Subcutaneous abdominal adipose tissue (tissue), 5 donors: ENCODE data around the gene PCCA.

Experiments used
- H3K27ac ChIP-seq: one replicate; pipeline ENCODE4 v1.7.0; 2013; ENCODE audit warnings: low read depth, mild to moderate bottlenecking, inconsistent platforms, low read length, moderate library complexity
- H3K27me3 ChIP-seq, 5 donors: one replicate each; pipeline ENCODE4 v1.7.0; 2013; ENCODE audit warnings: low read length in 5 of 5, inconsistent platforms in 1 of 5; ENCODE audit not compliant: control insufficient read depth in 5 of 5, insufficient read depth in 4 of 5
- H3K36me3 ChIP-seq, 5 donors: one replicate each; pipeline ENCODE4 v1.7.0; 2013; ENCODE audit warnings: low read length in 5 of 5; ENCODE audit not compliant: control insufficient read depth in 5 of 5, insufficient read depth in 5 of 5
- H3K4me1 ChIP-seq, 5 donors: one replicate each; pipeline ENCODE4 v1.7.0; 2013; ENCODE audit warnings: low read length in 5 of 5, mild to moderate bottlenecking in 3 of 5, moderate library complexity in 1 of 5; ENCODE audit not compliant: control insufficient read depth in 5 of 5, insufficient read depth in 5 of 5
- H3K4me3 ChIP-seq, 5 donors: one replicate each; pipeline ENCODE4 v1.7.0; 2013; ENCODE audit warnings: low read length in 5 of 5, low read depth in 1 of 5
- H3K9ac ChIP-seq, 5 donors: one replicate each; pipeline ENCODE4 v1.7.0; 2013; ENCODE audit warnings: low read length in 5 of 5, mild to moderate bottlenecking in 4 of 5, moderate library complexity in 3 of 5
- H3K9me3 ChIP-seq, 5 donors: one replicate each; pipeline ENCODE4 v1.7.0; 2013; ENCODE audit warnings: low read length in 5 of 5; ENCODE audit not compliant: control insufficient read depth in 5 of 5
- donor health status: healthy.
- donor health status: healthy.
- donor health status: healthy.
- donor health status: healthy.
- donor health status: healthy.

Gene PCCA

DNA sequence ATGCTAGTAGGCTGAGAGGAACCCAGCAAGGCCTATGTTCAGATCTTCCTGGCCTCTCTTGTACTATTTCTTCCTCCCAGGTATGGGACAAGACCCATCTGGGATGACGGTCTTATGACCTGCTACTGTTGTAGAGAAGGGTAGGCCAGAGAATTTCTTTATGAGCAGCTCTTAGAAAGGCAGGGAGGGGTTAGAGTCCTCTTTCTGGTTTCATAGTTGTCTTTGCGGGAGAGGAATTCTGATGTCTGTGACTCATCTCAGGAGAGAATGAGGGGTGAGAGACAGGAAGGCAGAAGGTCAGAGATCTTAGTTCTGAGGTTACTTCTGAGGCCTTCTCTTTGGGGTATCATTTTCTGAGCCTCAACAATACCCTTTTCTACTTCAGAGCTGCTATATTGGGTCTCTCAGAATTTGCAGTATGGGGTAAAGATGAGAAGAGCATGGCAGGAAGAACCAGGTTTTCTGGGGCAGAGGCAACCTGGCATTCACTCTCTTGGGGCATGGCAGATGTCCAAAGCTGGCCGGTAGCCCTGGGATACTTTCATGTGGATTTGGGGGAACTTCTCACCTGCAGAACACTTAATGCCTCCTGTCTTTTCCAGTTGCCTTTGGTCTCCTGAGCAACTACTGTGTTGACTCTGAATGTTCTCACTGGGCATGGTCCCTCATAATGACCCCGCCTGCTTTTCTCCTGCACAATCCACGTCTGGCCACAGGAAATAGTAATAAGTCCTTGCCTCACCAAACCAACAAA lies 345.3 kb downstream of the PCCA start:
- Histone ChIP-seq H3K27ac (no peak overlapping the region), H3K36me3 (peaks cover 0 to 15% (median 13%) of the 10 kb centered on the region in 5 donors), H3K27me3 (no peaks in the 10 kb centered on the region), H3K9ac (no peak overlapping the region), H3K9me3 (no peaks in the 10 kb centered on the region), H3K4me1 (no peaks in the 10 kb centered on the region), H3K4me3 (no peak overlapping the region)

DNA sequence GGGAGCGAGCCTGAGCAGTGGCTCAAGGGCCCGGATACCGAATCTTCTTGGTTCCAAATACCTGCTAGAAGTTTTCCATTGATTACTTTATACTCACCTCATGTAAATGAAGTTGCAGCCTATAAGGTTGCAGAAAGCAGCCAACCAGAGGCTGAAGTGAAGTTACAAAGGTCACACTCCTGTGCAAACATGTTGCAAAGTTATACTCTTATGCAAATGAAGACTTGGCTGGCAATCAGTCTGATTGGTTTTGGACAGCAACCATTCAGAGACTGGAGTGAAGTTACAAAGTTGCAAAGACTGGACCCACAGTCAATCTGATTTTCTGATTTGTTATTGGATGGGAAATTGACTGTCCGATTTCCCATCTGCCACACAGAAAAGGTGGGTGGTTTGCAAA lies 347.2 kb downstream of the PCCA start:
- Histone ChIP-seq H3K27me3 (no peaks in the 10 kb centered on the region), H3K27ac (no peak overlapping the region), H3K4me3 (no peak overlapping the region), H3K4me1 (no peaks in the 10 kb centered on the region), H3K36me3 (peaks cover 0 to 9% (median 7%) of the 10 kb centered on the region in 5 donors), H3K9ac (no peak overlapping the region), H3K9me3 (no peaks in the 10 kb centered on the region)

DNA sequence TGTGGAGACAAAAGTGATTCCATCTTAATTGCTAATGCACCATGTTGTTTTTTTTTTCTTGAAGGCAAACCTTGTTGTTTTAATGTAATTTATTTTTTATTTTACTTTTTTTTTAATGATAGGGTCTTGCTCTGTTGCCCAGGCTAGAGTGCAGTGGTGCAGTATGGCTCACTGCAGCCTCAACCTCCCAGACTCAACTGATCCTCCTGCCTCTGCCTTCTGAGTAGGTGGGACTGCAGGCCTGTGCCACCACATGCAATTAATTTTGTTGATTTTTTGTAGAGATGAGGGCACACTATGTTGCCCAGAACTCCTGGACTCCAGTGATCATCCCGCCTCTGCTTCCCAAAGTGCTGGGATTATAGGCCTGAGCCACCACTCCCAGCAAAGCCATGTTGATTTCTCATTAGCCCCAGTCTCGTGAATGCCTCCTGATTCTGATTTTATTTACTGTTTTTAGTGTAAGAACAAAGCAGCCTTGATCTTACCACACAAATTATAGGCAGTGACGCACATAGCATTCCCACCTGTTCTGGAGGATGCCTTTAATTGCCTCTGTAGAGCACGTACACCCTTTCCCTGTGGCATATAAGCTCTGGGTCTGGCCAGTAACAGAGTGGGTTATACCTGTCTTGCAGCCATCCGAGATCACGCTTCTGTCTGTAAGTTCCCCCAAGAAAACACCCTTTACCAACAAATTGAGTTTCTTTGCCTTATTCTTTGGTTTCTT lies 349.3 kb downstream of the PCCA start:
- Histone ChIP-seq H3K4me1 (no peaks in the 10 kb centered on the region), H3K9me3 (no peaks in the 10 kb centered on the region), H3K9ac (no peak overlapping the region), H3K27me3 (no peaks in the 10 kb centered on the region), H3K27ac (no peak overlapping the region), H3K4me3 (no peak overlapping the region), H3K36me3 (peaks cover 0 to 9% (median 7%) of the 10 kb centered on the region in 5 donors)

DNA sequence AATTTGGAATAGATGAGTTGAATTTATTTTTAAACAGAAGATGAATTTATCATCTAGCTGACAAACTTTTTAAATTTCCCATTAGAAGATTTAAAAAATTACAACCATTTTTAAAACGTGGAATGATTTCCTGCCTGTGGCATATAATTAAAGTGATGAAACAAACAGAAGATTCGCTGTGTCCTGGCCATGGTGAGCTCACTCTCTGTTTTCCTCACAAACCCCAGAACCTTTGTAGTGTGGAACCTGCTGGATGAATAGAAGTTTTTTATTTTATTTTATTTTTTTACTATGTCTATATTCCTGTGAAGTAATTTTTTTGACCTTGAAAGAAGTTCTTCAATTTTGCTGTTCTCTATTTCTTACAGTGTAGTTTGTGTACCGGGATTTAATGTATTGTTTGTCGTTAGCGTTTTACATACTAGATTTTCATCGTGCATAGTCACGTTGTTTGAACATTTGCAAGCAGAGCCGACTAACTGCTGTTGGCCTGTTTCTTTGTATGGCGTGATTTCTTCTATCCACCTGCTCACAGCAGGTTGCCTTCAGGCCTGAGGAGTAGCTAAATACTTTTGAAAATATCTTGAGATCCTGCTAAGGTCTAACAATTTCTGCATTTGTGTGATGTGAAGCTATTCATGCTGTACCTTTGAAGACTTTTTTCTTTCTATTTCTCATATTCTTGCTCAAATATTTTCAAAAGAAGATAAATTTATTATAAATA lies 350.5 kb downstream of the PCCA start:
- Histone ChIP-seq H3K9ac (no peak overlapping the region), H3K9me3 (no peaks in the 10 kb centered on the region), H3K27ac (no peak overlapping the region), H3K36me3 (peaks cover 0 to 9% (median 7%) of the 10 kb centered on the region in 5 donors), H3K4me3 (no peak overlapping the region), H3K4me1 (no peaks in the 10 kb centered on the region), H3K27me3 (no peaks in the 10 kb centered on the region)

DNA sequence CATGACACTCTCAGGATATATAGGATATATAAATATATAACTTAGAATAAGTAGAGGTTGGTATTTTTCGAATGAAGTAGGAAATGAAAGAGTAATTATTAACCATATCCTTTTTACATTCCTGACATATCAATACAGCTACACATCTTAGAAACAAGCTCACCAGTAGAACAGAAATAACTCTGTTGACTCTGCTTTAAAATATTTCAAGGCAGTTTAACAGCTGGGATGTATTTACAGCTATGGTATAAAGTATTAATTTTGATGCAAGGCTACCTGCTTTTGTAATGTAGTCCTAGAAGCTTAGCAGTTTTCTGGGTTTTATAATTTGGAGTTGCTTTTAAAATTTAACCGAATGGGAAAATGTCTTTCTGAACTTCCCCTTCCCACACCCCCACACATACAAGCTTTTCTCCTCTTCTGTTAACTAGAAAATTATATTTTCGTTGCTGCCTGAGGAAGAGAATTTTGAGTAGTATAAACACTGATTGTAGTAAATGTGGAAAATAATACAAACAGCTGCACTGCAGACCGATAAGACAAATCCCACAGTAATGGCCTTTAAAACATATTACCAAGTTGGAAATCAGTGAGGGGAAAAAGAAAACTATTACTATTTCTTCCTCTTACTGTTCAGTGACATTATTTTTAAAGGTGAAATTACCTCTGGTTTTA lies 352.0 kb downstream of the PCCA start:
- Histone ChIP-seq H3K27me3 (no peaks in the 10 kb centered on the region), H3K36me3 (peaks cover 0 to 9% (median 7%) of the 10 kb centered on the region in 5 donors), H3K9ac (no peak overlapping the region), H3K4me1 (no peaks in the 10 kb centered on the region), H3K9me3 (no peaks in the 10 kb centered on the region), H3K4me3 (no peak overlapping the region), H3K27ac (no peak overlapping the region)

DNA sequence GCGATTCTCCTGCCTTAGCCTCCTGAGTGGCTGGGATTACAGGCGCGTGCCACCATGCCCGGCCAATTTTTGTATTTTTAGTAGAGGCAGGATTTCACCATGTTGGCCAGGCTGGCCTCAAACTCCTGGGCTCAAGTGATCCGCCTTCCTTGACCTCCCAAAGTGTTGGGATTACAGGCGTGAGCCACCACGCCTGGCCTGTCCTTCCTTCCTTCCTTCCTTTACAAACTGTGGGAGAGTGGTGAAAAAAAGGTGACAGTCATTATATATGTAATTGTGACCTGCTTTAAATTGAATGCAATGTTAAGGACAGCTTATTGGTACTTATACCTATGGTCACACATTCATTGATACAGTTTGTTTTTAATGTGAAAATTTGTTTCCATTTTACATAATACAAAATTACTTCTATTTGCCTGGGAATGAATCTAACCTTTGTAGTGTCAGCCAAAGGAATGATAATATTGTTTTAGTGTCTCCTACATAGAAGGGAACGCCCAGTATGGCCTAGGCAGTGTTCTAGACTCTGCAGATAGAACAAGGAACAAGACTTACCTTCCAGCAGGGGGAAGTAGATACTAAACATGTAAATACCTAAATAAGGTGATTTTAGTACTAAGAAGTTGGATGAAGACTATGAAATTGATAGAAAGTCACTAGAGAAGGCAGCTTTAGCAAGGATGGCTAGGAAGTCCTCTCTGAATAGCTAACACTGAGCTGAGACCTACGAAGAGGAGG lies 353.4 kb downstream of the PCCA start:
- Histone ChIP-seq H3K4me3 (no peak overlapping the region), H3K9ac (no peak overlapping the region), H3K4me1 (no peaks in the 10 kb centered on the region), H3K9me3 (no peaks in the 10 kb centered on the region), H3K36me3 (peaks cover 0 to 5% (median 4%) of the 10 kb centered on the region in 5 donors), H3K27ac (no peak overlapping the region), H3K27me3 (no peaks in the 10 kb centered on the region)

DNA sequence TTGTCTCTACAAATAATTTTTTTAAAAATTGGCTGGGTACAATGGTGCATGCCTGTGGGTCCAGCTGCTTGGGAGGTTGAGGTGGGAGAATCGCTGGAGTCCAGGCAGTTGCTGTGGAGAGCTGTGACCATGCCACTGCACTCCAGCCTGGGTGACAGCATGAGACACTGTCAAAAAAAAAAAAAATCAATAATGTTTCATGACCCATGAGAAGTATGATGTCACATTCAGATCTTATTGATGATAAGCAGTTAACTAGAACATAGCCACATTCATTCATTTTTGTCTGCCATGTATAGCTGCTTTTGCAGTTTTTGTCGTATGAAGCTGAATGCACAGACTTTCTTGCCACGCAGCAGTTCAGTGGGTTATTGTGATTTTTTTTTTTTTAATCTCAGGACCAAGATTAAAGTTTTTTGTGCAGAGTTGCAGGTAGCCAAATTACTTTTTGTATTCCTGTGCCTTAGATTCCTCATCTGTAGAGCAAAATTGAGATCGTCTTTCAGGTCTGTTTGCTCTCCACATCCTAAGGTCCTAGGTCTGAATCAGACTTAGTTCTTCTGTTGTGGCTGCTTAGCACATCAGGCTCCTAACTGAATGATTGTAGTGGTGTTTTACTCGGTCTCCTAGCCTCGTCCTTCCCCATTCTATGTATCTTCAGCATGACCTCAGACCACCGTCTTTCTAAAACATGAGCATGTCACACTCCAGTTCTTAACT lies 354.5 kb downstream of the PCCA start:
- Histone ChIP-seq H3K9ac (no peak overlapping the region), H3K36me3 (peaks cover 0 to 2% (median under 1%) of the 10 kb centered on the region in 5 donors), H3K9me3 (no peaks in the 10 kb centered on the region), H3K4me1 (no peaks in the 10 kb centered on the region), H3K27ac (no peak overlapping the region), H3K4me3 (no peak overlapping the region), H3K27me3 (no peaks in the 10 kb centered on the region)

DNA sequence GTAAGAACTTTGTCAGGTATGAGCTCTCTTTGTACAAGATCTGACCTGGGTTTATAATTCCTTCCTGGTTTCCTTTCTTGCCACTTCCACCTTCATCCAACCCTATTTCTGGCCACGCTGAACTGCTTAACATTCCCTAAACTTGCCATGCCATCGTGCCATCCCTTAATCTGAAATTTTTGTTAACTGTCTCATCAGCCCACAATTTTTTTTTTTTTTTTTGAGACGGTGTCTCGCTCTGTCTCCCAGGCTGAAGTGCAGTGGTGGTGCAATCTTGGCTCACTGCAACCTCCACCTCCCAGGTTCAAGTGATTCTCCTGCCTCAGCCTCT lies 355.1 kb downstream of the PCCA start:
- H3K4me3 ChIP-seq, result no peak overlapping the region
- H3K27me3 ChIP-seq, result no peaks in the 10 kb centered on the region
- no peaks in the 10 kb centered on the region for H3K9me3 ChIP-seq
- no peak overlapping the region for H3K27ac ChIP-seq
- no peak overlapping the region for H3K9ac ChIP-seq
- peaks cover 0 to 3% (median 0%) of the 10 kb centered on the region in 5 donors for H3K36me3 ChIP-seq
- H3K4me1 ChIP-seq, result no peaks in the 10 kb centered on the region

DNA sequence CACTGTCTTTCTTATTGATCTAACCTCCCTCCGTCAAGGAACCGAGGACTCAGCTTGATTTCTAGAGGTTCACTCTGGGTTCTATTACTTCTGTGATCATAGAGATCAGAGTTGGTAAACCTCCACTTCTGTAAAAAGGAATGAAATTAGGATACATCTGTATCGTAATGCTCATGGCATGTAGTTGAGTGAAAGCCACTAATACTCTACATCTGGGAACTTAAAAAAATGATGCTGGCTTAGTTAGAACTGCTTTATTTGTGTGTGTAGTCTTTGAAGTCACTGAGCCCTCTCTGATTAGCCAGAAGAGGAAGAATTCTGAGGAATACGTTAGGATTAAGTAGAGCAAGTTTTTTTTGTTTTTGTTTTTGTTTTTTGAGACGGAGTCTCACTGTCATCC lies 358.9 kb downstream of the PCCA start:
- Histone ChIP-seq H3K27ac (no peak overlapping the region), H3K9ac (no peak overlapping the region), H3K4me3 (no peak overlapping the region), H3K4me1 (no peaks in the 10 kb centered on the region), H3K36me3 (peaks cover 0 to 9% (median 0%) of the 10 kb centered on the region in 5 donors), H3K9me3 (no peaks in the 10 kb centered on the region), H3K27me3 (no peaks in the 10 kb centered on the region)
